Mesenteric fat pad (tissue), 1 donor: ENCODE data around the gene PLCH2. TPM values are rescaled to one million over a fixed set of nuclear protein-coding genes. Genes with fewer than 3 reads are reported as not detected.
"Not testable (repeated sequence)": the region's sequence is repeated elsewhere in the genome, so short reads cannot be mapped to it uniquely, and the experiment has no call there.

Source experiments
- DNase-seq: peaks from one replicate; pipeline ENCODE4 v3.0.0-alpha.2; 2020; ENCODE audit warnings: low spot score
- total RNA-seq: library from RNA; stranded (reverse); fragmentation: NEBNext Ultra II Directional; extraction: Animal tissue kit (Norgen Biotek cat#: 25700); gene quantifications from one replicate; pipeline ENCODE4 v1.2.1, GENCODE V29; 2021
- donor health status: DM: yes; HTN: yes; CAD: no.

The PLCH2 gene
- total RNA-seq, 1 donor from 2014 or later, result 0.55 TPM

GRCh38 chr1:2442661-2443060 is 33.4 kb upstream of the PLCH2 start:
- DNase-seq, result no peak

- DNase-seq, result no peak
These were observed 32.6 kb upstream of the PLCH2 start for GRCh38 chr1:2443277-2444137.

DNA sequence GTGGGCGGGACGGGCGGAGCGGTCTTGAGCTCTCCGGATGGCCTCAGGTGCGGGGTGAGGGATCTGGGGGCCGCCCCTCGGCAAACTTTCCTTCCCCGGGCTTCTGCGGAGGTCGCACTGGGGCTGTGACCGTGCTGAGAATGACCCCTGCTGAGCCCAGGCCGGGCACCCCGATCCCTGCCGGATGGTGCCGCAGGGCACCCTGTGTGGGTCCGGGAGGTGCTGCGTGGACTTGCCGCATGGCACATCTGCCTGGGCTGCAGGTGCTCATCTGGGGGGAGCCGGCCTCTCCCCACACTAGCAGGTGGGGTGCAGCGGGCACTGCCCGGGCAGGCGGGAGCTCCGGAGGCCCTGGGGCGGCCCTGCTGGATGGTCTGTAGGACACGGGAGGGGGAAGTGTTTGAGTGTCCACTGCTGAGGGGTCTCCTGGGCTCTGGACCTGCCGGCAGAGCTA is 31.9 kb upstream of the PLCH2 start:
- DNase-seq, result no peak

DNA sequence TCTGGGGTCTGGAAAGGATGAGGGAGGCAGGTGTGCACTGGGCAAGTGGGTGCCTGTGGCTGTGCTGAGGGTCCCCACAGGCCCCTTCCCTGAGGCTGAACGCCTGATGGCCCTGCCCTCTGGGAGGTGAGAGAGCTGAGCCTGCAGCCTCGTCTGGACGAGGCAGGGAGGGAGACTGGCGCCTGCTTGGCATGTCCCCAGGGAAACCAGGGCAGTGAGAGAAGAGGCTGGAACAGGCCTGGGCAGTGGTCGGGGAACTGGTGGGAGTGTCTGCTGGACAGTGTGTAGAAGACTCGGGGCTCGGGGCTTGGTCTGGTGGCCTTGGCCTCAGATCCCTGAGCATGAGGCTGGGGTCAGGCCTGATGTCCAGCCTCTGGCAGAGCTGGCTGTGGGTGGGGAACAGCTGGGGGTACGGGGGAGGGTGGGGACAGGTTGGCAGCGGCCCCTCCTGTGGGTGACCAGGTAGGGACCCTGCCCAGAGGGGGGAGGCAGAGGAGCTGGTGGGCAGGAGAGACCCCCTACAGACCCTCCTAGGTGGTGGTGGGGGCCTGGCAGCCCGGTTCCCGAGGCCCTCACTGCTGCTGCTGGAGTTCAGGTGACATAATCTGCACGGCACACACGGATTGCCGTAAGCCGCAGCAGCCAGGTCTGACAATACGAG is 30.8 kb upstream of the PLCH2 start:
- no peak for DNase-seq

DNA sequence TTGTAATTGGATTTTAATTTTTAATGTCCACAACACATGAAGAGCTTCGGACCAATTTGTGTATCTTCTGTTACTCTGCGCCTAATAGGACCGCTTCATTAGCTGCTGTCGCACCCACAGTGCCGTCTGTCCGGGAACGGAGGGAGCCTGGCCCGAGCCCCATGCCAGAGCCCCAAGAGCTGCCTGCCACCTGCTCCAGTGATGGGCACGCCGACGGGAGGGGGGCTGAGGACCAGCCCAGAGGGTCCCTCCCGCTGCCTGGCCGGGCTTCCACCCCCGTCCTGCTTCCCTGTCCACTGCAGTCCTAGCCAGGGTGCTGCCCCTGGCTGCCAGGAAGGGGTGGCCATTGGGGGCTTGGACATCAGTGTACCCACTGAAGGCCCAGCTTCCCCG is 30.3 kb upstream of the PLCH2 start:
- DNase-seq, result no peak

GRCh38 chr1:2446394-2446793 is 29.7 kb upstream of the PLCH2 start:
- DNase-seq, result no peak

DNA sequence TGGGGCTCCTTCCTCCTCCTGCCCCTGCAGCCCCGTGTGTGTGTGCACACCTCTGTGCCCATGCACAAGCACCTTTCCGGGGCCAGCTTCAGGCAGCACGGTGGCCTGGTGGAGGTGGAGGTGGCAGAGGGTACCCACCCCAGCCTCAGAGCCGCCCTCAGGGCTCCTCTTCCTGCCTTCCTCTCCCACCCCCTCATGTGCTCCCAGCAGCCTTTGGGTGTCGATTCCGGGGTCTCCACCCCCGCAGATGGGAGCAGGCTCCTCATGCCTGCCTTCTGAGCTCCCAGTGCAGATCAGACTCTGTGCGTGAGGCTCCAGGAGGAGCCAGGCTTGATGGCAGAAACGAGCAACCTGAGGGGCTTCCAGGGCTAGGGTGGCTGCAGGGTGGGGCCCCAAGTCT is 29.2 kb upstream of the PLCH2 start:
- DNase-seq, result no peak

DNA sequence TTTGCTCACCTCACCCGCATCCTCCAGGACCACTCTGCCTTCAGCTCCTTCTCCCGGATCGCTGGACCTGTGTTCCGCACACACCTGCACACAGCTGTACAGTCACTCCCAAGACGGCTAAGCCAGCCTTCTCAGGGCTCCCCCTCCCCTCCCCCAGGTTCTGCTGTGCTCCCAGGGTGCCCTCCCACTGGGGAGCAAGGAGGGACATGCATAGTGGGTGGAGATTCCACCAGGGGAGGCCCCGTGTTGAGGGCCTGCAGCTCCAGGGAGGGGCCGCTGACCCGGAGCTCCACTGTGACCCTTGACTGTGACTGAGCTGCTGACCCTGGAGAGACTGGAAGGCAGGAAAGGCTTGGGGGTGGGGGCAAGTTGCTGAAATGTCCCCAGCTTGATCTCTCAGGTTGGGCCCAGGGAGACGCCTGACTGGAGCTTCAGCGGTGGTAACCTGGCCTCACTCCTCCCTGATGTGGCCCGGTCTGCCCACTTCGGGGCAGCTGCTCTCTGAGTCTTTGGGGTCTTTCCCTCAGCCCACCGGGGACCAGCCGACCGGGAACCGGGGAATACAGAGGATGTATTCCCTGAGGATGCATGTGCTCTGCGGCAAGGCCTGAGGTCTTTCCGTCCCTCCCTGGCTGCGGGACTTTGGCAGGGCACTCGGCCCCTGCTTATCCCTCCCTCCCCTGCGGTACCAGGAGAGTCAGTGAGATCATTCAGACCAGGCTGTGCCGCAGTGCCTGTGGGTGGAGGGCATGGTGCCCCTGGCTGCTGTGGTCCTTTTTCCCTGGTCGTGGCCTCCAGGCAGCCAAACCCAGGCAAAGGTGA is 28.6 kb upstream of the PLCH2 start:
- DNase-seq, result no peak

- no peak for DNase-seq
These were observed 28.0 kb upstream of the PLCH2 start for GRCh38 chr1:2448098-2448445.

DNA sequence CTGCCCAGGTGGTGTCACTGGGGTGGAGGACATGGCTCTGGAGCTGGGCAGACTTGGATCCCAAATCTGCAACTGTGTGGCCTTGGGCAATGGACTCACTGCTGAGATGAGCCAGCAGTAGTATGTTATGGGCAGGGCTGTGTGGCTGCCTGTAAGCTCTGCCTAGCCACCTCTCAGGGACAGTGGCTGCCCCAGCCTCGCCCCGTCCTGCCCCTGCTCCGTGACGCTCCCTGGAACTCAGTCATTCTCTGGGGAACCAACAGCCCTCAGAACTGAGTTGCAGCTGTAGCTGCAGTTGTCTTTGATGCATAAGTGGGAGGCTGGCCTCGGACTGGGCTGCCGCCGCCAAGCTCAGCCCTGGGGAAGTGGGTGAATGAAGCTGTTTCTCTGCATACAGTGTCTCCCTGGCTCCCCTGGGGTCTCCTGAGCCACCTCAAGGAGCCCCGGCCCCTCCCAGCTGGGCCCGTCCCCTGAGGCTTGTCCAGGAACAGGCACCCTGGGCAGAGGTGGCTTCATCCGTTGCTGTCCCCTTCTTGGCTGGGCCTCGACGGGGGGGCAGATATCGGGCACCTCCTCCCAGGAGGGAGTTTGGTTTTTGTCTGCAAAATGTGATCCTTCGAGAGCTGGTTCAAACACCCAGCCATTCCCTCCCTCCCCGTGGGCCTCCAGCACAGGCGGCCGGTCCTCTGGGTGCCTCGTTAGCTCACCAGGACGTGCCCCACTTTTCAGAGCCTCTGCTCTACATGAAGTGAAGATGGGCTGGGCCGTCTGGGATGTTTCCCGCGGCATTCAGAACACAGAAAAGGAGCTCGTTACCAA is 26.2 kb upstream of the PLCH2 start:
- no peak for DNase-seq

DNA sequence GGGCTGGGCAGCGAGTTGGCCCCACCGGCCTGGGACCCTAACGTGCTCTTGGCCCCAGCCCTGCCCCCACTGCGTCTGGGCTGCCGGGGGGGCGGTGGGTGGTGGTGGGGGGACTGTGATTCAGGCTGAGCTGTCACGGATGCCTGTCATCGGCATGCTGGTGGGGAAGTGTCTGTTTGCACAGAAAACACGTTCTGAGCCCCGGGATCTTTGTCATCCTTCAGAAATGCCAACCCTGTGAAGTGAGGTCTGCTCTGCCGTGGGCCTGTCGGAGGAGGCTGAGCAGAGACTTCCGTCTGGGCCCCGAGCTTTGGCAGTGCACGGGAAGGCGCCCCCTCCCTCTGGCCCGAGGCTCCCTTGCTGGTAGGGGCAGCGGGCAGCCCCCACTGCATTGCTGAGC is 24.3 kb upstream of the PLCH2 start:
- no peak for DNase-seq

- DNase-seq, result no peak
These were observed 23.7 kb upstream of the PLCH2 start for GRCh38 chr1:2452201-2452931.

GRCh38 chr1:2452932-2453315 is 23.2 kb upstream of the PLCH2 start:
- no peak for DNase-seq

GRCh38 chr1:2454227-2454626 is 21.9 kb upstream of the PLCH2 start:
- no peak for DNase-seq

GRCh38 chr1:2455757-2456156 is 20.3 kb upstream of the PLCH2 start:
- DNase-seq, result no peak

- DNase-seq, result no peak
These were observed 18.6 kb upstream of the PLCH2 start for GRCh38 chr1:2457444-2457843.

GRCh38 chr1:2458687-2459086 is 17.4 kb upstream of the PLCH2 start:
- DNase-seq, result no peak

DNA sequence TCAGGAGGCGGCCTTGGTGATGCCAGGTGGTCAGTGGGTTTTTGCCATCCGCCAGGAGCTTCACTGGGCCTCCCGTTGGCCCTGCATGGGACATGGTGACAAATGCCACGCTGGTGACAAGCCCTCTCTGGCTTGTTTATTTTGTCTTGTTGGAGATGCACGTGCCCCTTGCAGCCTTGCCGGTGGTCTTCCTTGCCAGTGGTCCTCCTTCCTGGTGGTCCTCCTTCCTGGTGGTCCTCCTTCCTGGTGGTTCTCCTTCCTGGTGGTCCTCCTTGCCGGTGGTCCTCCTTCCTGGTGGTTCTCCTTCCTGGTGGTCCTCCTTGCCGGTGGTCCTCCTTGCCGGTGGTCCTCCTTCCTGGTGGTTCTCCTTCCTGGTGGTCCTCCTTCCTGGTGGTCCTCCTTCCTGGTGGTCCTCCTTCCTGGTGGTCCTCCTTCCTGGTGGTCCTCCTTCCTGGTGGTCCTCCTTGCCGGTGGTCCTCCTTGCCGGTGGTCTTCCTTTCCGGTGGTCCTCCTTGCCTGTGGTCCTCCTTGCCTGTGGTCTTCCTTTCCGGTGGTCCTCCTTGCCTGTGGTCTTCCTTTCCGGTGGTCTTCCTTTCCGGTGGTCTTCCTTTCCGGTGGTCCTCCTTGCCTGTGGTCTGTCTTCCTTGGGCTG is 16.9 kb upstream of the PLCH2 start:
- not testable (repeated sequence) for DNase-seq

DNA sequence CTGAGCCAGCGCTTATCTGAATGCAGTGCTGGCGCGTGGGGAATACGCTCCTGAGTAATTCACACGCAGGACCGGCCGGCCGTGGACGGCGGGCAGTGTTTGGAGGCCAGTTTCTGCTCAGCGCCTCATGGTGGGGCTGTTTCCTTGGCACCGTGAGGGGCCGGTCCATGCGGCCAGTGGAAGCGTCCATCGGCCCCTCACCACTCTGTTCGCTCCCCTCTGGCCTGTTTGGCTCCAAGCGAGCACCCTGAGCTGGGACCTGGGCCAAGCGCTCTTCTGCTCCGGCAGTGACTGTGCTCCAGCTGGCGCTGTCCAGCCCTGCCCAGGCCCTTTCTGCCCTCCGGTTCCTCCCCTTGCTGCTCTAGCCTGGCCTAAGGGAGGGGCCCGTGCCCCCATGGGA is 16.3 kb upstream of the PLCH2 start:
- no peak for DNase-seq

DNA sequence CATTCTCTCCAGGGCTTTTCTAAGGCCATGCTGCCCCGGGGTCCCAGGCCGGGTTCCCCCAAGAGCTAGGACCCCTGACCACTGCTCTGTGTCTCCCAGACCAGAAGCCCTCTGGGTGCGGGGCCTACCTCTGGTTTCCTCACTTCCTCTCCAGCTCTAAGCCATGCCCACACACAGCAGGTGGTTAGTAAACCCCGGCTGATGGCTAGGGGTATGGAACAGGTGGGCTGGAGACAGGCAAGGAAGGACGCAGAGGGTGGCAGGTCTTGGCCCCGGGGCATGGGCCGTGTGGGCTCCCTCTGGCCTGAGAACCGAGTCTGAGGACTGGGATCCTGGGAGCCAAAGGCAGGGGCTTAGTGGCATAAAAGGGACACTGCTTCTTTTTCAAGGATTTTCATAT is 15.9 kb upstream of the PLCH2 start:
- DNase-seq, result no peak
